ENCODE measurements around the gene TRIM28.
"Not testable (repeated sequence)": the region's sequence is repeated elsewhere in the genome, so short reads cannot be mapped to it uniquely, and the experiment has no call there.

The TRIM28 gene

DNA sequence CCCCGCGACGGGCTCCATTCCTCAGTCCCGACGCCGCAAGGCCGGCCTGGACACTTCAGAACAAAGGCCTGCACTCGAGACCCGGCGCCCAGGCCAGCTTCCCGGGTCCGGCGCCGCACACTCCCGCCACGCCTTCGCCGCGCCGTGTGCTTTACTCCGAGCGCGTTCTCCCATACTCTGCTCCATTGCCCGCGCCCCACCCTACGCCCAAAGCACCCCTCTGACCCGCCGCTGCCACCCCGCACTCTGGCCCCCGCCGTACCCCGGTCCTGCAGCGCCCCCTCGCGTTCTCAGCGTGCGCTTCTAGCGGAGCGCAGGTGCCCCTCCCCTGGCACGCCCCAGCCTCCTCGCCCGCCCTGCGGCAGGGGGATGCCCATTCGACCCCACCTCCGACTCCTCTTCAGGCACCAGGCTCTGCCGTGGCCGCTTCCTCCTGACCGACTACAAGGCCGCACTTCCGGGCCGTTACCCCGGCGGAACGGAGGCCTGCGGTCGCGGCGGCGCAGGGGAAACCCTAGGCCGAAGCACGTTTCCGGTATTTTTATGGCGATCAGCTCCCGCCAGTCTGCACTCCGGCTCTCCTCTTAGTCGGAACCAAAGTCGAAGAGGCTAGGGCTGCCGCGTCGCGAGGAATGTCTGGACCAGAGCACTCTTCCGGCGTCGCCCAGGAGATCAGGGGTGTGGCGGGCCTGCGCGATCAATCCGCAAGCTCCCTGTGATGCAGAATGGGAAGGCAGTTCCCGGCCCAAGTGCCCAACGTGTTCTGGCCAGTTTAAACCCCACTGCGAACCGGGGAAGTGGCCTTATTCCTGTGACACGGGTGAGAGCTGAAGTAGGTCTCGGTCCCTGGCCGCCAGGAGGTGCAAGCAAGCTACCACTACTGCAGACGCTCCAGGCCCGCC, 24.3 kb upstream of the TRIM28 start, which contains the start of gene ZBTB45:
TSS of gene ZBTB45 (minus strand) at position 456 of the 902 bp plus-strand sequence. CDS start 2,137 bp downstream, outside the sequence.
- peak; percentile 98 to 99 for DNase-seq

DNA sequence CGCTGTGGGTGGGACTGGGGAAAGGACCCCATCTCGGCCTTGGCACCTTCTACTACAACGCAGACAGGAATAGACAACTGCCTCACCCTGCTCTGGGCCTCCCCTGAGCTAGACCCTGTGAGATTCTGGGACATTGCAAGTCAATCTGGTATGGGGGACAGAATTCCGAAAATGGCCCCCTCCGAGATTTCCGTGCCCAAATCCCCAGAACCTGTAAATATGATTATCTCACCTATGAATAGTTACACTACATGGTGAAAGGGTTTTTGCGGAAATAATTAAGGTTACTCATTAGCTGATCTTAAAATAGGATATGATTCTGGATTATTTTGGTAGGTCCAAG, 23.6 kb upstream of the TRIM28 start:
- DNase-seq = no peak

DNA sequence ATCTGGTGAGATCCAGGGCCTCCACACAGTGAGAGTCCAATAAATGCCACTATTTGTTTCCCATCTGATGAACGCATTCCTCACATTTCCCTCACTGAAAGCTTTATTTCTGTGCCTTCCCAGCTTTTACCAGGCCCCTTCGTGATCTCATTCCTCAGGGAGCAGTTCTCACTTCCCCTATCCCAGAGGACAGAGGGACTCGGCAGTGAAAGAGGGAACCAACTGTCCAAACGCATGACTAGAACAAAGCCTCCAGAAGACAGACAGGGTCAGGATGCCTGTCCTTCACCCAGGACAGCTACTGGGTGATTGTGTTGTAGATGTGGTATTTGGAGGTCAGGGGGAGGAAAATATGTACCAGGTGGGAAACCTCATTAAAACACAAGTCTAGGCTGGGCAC, 22.2 kb upstream of the TRIM28 start:
- DNase-seq = no peak

DNA sequence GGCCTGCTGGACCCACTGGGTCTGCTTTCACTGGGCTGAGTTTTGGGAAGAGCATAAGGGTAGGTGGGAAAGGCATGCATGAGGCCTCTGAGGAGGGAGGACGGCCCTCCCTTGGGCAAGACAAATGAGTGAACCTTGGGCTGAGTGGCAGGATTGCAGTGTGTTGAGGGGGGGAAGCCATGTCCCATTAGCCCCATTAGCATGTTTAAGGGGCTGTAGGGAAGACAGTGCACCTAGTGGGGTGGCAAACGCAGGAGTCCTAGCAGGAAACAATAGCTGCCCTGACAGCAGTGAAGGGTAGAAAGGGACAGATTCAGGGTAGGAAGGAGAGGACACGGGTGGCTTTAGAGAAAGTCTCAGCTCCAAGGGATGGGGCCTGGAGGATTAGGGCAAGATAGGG, 21.2 kb upstream of the TRIM28 start:
- no peak for DNase-seq

DNA sequence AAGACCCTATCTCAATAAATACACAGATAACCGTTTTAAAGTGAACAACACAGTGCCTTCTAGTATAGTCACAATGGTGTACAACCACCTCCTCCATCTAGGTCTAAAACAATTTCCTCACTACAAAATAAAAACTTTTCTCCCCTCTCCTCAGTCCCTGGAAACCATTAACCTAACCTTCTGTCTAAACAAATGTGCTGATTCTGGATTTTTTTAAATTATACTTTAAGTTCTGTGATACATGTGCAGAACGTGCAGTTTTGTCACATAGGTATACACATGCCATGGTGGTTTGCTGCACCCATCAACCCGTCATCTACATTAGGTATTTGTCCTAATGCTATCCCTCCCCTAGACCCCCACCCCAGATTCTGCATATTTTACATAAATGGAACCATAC, 14.5 kb upstream of the TRIM28 start:
- no peak for DNase-seq

DNA sequence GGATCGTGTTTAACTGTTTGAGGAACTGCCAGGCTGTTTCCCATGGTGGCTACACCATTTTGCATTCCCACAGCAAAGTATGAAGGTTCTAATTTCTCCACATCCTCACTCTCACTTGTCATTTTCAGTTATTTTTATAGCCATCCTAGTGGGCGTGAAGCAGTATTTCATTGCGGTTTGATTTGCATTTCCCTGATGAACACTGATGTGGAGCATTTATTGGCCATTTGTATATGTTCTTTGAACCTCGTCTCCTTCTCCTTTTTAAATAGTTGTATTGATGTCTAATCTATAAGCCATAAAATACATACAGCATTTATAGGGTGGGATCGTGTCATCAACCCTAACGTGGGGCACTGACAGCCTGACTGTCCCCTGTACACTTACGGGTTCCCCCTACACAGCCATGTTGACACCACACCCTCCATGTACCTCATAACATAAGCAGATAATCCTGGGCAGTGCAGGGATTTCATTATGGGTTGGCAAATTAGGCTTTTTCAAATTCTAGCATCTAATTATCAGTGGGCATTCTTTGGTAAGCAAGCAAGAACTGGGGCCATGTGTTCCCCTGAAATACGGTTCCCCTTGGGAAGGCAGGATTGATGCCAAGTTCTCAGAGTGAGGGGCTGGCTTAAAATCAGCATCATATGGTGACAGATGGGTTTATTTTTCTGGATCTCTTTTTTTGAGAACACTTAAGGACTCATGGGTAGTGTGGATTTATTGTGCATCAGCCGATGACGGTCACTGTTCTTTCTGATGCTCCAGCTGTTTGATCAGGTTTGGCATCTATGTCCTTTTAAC, 12.6 kb upstream of the TRIM28 start:
- no peak for DNase-seq

DNA sequence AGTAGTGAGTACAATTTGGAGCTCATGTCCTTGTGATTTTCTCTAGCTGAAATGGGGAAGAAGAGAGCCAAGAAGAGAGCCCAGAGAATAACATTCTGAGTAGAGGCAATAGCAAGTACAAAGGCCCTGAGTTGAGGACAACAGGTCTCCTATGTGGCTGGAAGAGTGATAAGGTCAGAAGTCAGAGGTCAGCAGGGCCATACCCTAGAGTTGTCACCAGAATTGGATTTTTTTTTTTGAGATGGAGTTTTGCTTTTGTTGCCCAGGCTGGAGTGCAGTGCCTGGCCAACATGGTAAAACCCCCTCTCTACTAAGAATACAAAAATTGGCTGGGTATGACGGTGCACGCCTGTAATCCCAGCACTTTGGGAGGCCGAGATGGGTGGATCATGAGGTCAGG, 8.0 kb upstream of the TRIM28 start:
- no peak for DNase-seq

DNA sequence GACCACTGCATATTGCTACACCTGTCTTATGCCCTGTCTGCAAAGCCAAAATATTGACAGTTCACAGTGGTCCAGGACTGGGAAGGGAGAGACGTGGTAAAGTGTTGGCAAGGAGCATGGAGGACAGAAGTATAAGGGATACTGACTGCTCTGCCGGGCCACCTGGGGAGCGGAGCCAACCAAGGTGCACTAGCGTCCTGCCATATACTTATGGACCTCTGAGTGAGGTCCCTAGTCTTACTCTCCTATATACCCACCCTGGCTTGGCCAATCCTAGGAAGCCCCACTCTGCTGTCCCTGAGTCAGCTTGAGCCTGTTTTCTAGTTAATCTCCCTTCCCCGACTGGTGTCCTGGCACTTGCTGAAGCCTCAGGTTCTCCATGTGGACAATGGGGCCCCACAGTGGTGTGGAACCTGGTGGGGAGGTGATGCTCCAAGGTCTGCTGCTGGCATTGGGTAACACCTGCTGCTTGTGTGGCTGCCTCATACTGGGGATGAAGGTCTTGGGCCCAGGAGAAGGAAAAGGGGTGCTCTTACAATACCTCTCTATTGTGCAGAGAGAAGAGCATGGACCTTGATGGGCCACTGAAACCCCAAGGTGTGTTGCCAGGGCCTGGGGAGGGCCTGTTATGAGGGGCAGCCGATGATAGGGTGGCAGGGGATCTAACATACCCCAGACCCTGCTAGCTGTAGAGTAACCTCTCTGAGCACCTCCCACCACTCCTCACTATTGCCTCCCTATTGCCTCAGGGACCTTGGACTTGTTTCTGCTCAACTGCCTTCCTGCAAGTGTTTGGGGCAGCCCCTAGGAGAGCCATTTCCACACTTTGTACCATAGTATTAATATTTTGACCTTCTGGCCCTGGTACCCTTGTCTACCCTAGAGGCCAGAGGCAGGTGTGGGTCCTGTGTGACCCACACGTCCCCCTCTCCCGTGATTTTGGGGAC, 6.7 kb upstream of the TRIM28 start:
- no peak for DNase-seq

DNA sequence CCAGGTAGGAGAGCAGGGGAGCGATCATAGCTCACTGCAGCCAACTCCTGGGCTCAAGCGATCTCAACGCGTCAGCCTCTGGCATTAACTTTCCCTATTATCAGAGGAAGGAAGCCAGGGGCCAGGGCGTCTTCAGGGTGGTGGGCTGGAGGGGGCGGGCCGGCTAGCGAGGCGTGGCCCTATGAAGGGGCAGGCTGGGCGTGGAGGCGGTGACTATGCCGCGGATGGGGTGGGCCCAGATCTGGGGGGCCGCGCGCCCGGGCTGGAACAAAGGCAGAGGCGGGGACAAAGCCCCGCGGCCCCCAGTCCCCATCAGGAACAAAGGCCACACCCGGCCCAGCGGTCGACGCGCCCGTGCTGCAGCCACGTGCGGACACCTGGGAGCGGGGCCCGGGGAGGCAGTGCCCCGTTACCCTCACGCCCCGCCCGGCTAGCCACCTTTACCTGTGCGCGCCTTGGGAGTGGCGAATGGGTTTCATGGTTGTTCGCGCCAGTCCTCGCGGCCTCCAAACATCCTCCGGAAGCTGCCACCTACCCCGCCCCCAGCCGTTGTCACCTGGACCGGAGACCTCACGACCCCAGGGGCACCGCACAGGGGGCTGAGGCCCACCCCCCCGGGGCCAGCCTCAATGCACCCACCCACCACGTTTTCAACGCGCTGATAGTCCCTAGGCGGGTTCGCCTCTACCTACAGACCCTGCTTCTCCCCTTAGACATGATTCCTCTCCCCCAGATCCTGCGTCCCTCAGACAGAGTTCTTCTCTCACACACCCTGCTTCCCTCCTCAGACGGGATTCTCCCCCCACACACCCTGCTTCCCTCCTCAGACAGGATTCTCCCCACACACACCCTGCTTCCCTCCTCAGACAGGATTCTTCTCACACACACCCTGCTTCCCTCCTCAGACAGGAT, 5.4 kb upstream of the TRIM28 start:
- peak; percentile 77 to 91 for DNase-seq

DNA sequence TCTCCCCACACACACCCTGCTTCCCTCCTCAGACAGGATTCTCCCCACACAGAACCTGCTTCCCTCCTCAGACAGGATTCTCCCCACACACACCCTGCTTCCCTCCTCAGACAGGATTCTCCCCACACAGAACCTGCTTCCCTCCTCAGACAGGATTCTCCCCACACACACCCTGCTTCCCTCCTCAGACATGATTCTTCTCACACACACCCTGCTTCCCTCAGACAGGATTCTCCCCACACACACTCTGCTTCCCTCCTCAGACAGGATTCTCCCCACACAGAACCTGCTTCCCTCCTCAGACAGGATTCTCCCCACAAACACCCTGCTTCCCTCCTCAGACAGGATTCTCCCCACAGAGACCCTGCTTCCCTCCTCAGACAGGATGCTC, 4.7 kb upstream of the TRIM28 start:
- DNase-seq = not testable (repeated sequence)

DNA sequence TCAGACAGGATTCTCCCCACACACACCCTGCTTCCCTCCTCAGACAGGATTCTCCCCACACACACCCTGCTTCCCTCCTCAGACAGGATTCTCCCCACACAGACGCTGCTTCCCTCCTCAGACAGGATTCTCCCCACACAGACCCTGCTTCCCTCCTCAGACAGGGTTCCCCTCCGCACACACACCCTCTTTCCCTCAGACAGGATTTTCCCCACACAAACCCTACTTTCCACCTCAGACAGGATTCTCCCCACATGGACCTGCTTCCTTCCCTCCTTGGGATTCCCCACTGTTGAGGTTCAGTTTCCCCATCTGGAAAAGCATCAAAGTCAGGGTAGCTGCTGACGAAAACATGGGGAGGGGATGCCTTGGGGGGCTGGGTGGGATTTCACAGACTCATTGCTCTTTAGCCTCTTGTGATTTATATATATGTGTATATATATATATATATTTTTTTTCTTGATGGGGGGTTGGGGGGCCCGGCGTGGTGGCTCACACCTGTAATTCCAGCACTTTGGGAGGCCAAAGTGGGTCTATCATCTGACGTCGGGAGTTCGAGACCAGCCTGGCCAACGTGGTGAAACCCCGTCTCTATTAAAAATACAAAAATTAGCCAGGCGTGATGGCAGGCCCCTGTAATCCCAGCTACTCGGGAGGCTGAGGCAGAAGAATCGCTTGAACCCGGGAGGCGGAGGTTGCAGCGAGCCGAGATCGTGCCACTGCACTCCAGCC, 1.1 kb upstream of the TRIM28 start:
- not testable (repeated sequence) for DNase-seq

DNA sequence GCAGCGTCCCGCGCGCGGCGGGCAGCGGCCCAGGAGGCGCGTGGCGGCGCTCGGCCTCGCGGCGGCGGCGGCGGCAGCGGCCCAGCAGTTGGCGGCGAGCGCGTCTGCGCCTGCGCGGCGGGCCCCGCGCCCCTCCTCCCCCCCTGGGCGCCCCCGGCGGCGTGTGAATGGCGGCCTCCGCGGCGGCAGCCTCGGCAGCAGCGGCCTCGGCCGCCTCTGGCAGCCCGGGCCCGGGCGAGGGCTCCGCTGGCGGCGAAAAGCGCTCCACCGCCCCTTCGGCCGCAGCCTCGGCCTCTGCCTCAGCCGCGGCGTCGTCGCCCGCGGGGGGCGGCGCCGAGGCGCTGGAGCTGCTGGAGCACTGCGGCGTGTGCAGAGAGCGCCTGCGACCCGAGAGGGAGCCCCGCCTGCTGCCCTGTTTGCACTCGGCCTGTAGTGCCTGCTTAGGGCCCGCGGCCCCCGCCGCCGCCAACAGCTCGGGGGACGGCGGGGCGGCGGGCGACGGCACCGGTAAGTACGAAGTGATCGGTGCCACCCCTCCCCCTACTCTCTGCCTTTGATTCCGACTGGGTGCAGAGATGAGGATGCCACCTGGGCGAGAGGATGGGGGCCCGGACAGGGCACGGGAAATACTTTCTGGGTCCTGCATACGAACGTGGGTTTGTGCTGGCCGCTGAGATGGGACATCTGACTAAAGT, 874 bp downstream of the TRIM28 start:
- DNase-seq = no peak

DNA sequence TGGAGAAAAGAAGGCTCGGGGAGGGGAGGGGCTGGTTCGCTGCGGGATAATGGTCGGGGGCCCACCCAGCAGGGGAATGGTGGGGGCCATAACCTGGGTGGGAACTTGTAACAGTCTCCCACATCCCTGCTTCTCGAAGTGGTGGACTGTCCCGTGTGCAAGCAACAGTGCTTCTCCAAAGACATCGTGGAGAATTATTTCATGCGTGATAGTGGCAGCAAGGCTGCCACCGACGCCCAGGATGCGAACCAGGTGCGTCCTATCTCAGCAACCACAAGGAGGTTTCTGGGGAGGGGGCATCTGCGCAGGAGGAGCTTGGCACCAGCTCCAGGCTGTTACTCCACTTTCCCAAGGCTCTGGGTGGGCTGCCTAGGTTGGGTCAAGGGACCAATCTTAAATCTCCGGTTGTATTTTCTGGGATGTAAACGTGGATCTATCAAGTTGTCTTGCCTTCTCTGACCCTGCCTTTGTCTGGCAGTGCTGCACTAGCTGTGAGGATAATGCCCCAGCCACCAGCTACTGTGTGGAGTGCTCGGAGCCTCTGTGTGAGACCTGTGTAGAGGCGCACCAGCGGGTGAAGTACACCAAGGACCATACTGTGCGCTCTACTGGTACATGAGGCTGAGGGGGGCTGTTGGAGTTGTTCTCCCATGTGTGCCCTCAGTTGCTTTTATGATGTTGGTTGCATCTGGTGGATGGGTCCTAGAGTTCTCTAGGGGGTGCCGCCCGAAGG, 1.6 kb downstream of the TRIM28 start:
- DNase-seq = no peak

DNA sequence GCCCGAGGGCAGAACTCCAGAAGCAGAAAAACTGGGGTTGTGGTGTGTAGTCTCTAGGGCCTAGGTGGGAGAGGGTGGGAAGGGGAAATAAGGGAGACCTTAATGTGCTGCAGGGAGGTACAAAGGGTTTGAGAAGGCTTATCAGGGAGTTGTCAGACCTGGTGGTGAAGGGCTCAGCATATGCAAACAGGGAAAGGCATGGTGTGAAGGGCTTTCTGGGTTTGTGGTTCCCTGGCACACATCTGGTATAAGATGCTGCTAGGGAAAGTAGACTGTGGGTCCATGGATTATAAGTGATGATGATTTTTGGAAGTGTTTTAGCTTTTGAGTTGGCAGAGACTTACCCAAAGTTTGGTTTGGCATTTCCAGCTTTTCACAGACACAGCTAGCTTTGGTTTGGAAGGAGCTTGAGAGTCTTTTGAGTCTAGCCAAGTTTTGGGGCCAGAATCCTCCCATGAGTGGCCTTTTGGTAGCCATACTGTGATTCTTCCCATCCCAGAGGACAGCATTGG, 2.2 kb downstream of the TRIM28 start:
- DNase-seq = no peak

DNA sequence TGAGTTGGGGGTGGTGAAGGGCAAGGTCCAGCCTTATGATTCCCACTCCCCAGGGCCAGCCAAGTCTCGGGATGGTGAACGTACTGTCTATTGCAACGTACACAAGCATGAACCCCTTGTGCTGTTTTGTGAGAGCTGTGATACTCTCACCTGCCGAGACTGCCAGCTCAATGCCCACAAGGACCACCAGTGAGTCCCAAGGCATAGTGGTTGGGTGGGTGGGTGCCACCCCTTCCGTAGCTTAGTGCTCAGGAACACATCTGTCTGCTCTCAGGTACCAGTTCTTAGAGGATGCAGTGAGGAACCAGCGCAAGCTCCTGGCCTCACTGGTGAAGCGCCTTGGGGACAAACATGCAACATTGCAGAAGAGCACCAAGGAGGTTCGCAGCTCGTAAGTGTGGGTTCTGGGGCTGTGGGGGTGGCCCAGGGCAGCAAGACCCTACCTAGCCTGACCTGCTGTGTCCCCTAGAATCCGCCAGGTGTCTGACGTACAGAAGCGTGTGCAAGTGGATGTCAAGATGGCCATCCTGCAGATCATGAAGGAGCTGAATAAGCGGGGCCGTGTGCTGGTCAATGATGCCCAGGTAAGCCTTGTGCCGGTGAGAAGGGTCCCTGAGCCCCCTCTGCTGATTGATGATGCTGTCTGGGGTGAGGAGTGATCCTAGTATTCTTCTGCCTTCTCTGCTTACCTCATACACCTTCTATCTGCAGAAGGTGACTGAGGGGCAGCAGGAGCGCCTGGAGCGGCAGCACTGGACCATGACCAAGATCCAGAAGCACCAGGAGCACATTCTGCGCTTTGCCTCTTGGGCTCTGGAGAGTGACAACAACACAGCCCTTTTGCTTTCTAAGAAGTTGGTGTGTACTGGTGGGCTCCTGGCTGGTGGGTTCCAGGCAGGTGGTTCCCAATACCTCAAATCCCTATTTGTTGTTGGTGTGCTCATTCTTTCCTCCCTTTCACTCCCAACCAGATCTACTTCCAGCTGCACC, 3.8 kb downstream of the TRIM28 start:
- no peak for DNase-seq

DNA sequence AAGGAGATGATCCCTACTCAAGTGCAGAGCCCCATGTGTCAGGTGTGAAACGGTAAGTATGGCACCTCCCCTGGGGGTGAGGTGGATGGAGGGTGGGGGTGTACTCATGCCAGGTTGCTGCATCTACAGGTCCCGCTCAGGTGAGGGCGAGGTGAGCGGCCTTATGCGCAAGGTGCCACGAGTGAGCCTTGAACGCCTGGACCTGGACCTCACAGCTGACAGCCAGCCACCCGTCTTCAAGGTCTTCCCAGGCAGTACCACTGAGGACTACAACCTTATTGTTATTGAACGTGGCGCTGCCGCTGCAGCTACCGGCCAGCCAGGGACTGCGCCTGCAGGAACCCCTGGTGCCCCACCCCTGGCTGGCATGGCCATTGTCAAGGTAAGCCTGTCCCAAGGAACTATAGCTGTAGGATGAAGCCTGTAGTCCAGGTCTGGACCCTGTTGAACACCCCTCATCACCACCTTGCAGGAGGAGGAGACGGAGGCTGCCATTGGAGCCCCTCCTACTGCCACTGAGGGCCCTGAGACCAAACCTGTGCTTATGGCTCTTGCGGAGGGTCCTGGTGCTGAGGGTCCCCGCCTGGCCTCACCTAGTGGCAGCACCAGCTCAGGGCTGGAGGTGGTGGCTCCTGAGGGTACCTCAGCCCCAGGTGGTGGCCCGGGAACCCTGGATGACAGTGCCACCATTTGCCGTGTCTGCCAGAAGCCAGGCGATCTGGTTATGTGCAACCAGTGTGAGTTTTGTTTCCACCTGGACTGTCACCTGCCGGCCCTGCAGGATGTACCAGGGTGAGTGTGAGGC, 5.2 kb downstream of the TRIM28 start:
- DNase-seq = no peak

DNA sequence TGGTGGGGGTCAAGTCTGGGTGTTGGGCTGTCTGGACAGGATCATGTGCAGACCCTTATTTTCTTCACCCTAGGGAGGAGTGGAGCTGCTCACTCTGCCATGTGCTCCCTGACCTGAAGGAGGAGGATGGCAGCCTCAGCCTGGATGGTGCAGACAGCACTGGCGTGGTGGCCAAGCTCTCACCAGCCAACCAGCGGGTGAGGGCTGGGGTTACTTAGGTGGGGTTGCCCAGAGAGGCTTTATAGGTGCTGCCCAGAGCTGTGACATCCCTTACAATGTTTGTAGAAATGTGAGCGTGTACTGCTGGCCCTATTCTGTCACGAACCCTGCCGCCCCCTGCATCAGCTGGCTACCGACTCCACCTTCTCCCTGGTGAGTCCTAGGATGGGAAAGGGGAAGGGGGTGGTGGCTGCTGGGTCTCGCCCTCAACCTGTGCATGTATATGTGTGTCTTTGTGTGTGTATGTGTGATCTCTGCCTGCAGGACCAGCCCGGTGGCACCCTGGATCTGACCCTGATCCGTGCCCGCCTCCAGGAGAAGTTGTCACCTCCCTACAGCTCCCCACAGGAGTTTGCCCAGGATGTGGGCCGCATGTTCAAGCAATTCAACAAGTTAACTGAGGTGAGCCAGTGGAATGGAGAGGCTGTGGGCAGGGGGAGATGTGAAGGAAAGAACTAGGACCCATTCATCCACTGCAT, 5.9 kb downstream of the TRIM28 start:
- DNase-seq = no peak

All from Kasumi-1 (cell line).